Vagina (tissue), 2 donors: ENCODE data around the gene CCDC190.

Experiments used
- CTCF ChIP-seq, 3 experiments: fragments of 450-650 bp in 2 of 3; fragments of 200-600 bp in 1 of 3; sonication (generic) in 1 of 3; IDR thresholded peaks; one replicate each; pipeline ENCODE4 v1.5.1; 2017 to 2019; ENCODE audit warnings: antibody characterized with exemption in 3 of 3, mild to moderate bottlenecking in 2 of 3, moderate library complexity in 2 of 3
- POLR2A ChIP-seq, 2 donors: fragments of 450-650 bp; IDR thresholded peaks; one replicate each; pipeline ENCODE4 v1.6.1; 2017; ENCODE audit warnings: antibody characterized with exemption in 2 of 2, mild to moderate bottlenecking in 2 of 2, moderate library complexity in 2 of 2
- POLR2AphosphoS5 ChIP-seq, 2 donors: sonication (generic); formaldehyde crosslinking; IDR thresholded peaks; one replicate each; pipeline ENCODE4 v1.9.0; 2017; ENCODE audit warnings: antibody characterized with exemption in 2 of 2, mild to moderate bottlenecking in 2 of 2, low read depth in 1 of 2; ENCODE audit not compliant: insufficient read depth in 1 of 2

GRCh38 chr1:162873671-162874666 is 13.0 kb upstream of the CCDC190 start:
- no peak for TF ChIP-seq POLR2A (IDR thresholded peaks at IDR 0.05)
- no peak for TF ChIP-seq CTCF (IDR thresholded peaks at IDR 0.05)
- TF ChIP-seq POLR2AphosphoS5 (IDR thresholded peaks at IDR 0.05; ENCODE audit: insufficient read depth in 1 of 2, low read depth in 1 of 2), result no peak
